Stimulated activated CD4-positive, alpha-beta T cell treated with anti-CD3 and anti-CD28 coated beads, Interleukin-15, amount 100 ng/mL, for 24 hours (primary cell): ENCODE results near the gene CHAF1B.
A peak's percentile ranks its signal among the peaks of the same experiment; 100 is the strongest.
"Not testable (repeated sequence)": the region's sequence is repeated elsewhere in the genome, so short reads cannot be mapped to it uniquely, and the experiment has no call there.

ENCODE experiments used
- DNase-seq: peaks from one replicate; pipeline ENCODE4 v3.0.0-alpha.2; 2020

CHAF1B gene

GRCh38 chr21:36385233-36386030, at the start of gene CHAF1B:
CHAF1B (plus strand) TSS chr21:36385392; CDS start chr21:36386137, 745 bp downstream.
- DNase-seq: peak; percentile 87

GRCh38 chr21:36337099-36337509, 48.1 kb upstream of the CHAF1B start:
- no peak for DNase-seq

GRCh38 chr21:36338975-36339374, 46.2 kb upstream of the CHAF1B start:
- DNase-seq: no peak

GRCh38 chr21:36342581-36342980, 42.6 kb upstream of the CHAF1B start:
- DNase-seq: not testable (repeated sequence)

GRCh38 chr21:36344931-36345330, 40.3 kb upstream of the CHAF1B start:
- no peak for DNase-seq

- DNase-seq: no peak
Measured at GRCh38 chr21:36347278-36347961, 37.8 kb upstream of the CHAF1B start.

- DNase-seq: no peak
Measured at GRCh38 chr21:36347962-36348328, 37.2 kb upstream of the CHAF1B start.

- no peak for DNase-seq
Measured at GRCh38 chr21:36349315-36349714, 35.9 kb upstream of the CHAF1B start.

- no peak for DNase-seq
Measured at GRCh38 chr21:36350282-36350910, 34.8 kb upstream of the CHAF1B start.

- no peak for DNase-seq
Measured at GRCh38 chr21:36354918-36355680, 30.1 kb upstream of the CHAF1B start.

- no peak for DNase-seq
Measured at GRCh38 chr21:36355868-36356267, 29.3 kb upstream of the CHAF1B start.

- no peak for DNase-seq
Measured at GRCh38 chr21:36359185-36359584, 26.0 kb upstream of the CHAF1B start.

GRCh38 chr21:36369064-36369685, 16.0 kb upstream of the CHAF1B start:
- no peak for DNase-seq

GRCh38 chr21:36375994-36376393, 9.2 kb upstream of the CHAF1B start:
- DNase-seq: no peak

- no peak for DNase-seq
Measured at GRCh38 chr21:36377391-36377842, 7.8 kb upstream of the CHAF1B start.

GRCh38 chr21:36379251-36379650, 5.9 kb upstream of the CHAF1B start:
- DNase-seq: no peak

GRCh38 chr21:36381841-36382589, 3.2 kb upstream of the CHAF1B start:
- DNase-seq: no peak

- DNase-seq: not testable (repeated sequence)
Measured at GRCh38 chr21:36382722-36383121, 2.5 kb upstream of the CHAF1B start.

- DNase-seq: no peak
Measured at GRCh38 chr21:36384885-36385232, 333 bp upstream of the CHAF1B start.

GRCh38 chr21:36386031-36386642, 945 bp downstream of the CHAF1B start:
- DNase-seq: no peak

GRCh38 chr21:36388096-36388495, 2.9 kb downstream of the CHAF1B start:
- DNase-seq: no peak
